ENCODE data around the gene SPATS2.
"Not testable (repeated sequence)": the region's sequence is repeated elsewhere in the genome, so short reads cannot be mapped to it uniquely, and the experiment has no call there.

SPATS2 gene

DNA sequence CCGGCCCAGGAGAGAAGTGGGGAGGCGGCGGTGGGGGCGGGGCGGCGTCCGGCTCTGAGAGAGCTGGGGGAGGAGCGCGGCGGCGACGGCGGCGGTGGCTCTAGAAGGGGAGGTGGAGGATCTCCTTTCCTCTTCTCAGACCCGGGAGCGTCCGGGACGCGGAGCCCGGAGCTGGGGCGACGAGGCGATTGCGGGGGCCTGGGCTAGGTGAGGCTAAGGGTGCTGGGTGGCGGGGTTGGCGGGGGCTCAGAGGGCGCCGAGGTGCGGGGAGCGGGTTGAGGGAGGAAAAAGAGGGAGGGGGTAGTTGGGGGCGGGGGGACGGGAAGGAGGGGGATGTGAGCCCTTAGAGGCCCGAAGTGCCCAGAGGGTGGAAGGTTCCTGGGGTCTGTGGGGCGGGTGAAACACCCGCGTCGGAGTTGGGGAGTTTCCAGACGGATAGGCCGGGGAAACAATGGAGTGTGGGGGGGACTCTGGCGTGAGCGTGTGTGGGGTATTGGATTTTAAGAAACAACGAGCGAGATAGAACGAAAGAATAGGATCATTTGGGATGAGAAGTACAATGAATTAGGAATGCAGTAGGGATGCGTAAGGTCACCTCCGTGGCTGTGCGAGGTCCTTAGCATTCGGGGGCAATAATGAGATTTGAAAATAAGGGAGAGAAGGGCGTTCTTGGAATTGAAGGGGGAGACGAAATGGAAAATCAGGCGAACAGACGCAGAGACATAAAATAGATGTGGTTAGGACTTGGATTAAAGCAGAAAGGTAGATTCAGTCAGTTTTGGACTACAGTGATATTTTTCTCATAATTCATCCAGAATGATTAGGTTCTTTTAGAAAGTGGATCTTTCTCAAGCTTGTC is at the start of gene SPATS2:
Gene SPATS2 (plus strand): TSS at position 82 of the 859 bp plus-strand sequence. CDS start 93,551 bp downstream, outside the sequence.
- no peak for DNase-seq

GRCh38 chr12:49320411-49321103 is 46.7 kb upstream of the SPATS2 start:
- not testable (repeated sequence) for DNase-seq

DNA sequence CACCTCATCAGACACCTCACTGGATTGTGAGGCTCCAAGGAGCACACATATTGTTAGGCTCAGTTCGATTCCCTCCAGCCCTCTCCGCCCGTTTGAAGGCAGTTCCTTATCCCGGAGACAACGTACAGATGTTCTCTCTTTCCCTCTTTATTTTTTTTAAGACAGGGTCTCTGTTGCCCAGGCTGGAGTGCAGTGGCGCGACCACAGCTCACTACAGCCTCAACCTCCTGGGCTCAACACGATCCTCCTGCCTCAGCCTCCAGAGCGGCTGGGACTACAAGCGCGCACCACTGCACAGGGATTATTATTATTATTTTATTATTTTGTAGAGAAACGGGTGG is 44.9 kb upstream of the SPATS2 start:
- peak; percentile 48 for DNase-seq

DNA sequence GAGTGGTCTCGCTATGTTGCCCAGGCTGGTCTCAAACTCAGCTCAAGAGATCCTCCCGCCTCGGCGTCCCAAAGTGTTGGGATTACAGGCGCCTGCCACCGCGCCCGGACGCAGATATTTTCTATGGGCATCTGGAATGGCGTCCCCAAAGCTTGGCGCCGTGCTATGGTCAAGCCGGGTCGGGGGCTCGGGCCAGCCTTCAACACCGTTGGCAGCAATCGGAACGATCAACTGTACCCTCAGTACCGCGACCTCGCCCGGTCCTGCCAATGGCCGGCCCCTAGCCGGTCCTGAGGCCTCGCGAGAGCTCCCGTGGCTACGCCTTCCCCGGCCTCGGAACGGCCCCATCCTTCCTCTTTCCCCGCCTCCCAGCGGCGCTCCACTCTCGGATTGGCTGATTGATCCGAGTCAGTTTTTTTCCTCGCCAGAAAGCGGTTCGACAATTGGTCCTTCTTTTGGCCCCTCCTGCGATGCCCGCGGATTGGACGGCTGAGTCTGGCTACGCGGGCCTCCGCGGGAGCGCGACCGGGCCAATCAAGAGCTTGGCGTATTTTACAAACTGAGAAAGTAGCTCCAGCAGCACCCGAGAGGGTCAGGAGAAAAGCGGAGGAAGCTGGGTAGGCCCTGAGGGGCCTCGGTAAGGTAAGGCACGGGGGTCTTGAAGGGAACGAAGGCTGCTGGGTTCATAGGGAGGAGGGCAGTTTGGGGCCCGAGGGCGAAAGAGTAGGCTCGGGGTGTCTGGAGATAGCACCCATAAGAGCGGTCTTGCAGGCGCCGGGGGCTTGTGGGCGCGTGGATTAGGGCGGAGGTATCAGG is 44.3 kb upstream of the SPATS2 start, which contains the start of gene TROAP:
Gene TROAP (plus strand): TSS at position 548 of the 816 bp plus-strand sequence. CDS start 354 bp downstream, outside the sequence.
- DNase-seq, result peak; percentile 100

DNA sequence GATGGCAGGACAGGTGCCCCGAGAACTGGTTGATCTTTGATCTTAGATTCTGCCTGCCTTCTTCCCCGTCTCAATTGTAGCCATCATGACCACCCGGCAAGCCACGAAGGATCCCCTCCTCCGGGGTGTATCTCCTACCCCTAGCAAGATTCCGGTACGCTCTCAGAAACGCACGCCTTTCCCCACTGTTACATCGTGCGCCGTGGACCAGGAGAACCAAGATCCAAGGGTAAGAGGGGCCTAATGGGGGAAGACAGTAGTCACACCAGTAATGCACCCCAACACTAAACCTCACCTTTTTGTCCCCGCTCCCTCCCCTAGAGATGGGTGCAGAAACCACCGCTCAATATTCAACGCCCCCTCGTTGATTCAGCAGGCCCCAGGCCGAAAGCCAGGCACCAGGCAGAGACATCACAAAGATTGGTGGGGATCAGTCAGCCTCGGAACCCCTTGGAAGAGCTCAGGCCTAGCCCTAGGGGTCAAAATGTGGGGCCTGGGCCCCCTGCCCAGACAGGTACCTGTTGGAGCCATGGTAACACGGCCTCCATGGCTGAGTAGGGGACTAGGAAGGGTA is 43.7 kb upstream of the SPATS2 start:
- DNase-seq, result no peak

DNA sequence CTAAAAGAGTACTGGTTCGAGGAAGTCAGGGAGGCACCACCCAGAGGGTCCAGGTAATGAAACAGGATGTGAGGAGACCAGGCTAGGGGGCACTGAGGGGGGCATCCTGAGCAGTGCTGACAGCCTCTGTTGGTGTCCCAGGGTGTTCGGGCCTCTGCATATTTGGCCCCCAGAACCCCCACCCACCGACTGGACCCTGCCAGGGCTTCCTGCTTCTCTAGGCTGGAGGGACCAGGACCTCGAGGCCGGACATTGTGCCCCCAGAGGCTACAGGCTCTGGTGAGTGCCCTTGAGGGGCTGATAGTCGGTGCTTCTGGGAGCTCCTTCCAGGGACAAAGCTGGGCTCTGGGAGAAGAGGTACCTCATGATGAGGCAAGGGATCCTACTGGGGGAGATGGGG is 41.7 kb upstream of the SPATS2 start:
- no peak for DNase-seq

GRCh38 chr12:49327368-49327767 is 39.9 kb upstream of the SPATS2 start:
- DNase-seq, result no peak

DNA sequence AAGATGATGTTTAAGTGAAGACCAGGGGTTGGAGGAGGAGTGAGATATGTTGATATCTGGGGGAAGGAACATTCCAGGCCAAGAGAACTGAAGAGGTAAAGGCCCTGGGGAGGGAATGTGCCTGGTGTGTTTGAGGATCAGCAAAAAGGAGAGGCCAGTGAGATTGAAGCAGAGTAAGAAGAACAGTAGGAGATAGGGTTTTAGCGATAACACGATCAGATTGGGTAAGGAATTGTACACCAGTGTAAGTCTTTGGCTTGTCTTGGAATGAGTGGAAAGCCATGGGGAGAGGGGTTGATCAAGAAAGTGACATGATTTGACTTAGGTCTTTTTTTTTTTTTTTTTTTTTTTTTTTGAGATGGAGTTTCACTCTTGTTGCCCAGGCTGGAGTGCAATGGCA is 39.4 kb upstream of the SPATS2 start:
- no peak for DNase-seq

GRCh38 chr12:49328816-49329215 is 38.4 kb upstream of the SPATS2 start:
- no peak for DNase-seq

DNA sequence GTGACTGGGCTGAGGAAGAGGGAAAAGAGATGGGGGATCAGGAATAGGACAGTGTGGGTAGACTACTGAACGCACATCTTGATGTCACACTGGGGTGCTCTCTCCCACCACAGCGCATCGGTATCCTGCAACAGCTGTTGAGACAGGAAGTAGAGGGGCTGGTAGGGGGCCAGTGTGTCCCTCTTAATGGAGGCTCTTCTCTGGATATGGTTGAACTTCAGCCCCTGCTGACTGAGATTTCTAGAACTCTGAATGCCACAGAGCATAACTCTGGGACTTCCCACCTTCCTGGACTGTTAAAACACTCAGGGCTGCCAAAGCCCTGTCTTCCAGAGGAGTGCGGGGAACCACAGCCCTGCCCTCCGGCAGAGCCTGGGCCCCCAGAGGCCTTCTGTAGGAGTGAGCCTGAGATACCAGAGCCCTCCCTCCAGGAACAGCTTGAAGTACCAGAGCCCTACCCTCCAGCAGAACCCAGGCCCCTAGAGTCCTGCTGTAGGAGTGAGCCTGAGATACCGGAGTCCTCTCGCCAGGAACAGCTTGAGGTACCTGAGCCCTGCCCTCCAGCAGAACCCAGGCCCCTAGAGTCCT is 37.1 kb upstream of the SPATS2 start:
- DNase-seq, result peak; percentile 51

- DNase-seq, result peak; percentile 47
Measured at GRCh38 chr12:49330631-49331379, 36.5 kb upstream of the SPATS2 start.

DNA sequence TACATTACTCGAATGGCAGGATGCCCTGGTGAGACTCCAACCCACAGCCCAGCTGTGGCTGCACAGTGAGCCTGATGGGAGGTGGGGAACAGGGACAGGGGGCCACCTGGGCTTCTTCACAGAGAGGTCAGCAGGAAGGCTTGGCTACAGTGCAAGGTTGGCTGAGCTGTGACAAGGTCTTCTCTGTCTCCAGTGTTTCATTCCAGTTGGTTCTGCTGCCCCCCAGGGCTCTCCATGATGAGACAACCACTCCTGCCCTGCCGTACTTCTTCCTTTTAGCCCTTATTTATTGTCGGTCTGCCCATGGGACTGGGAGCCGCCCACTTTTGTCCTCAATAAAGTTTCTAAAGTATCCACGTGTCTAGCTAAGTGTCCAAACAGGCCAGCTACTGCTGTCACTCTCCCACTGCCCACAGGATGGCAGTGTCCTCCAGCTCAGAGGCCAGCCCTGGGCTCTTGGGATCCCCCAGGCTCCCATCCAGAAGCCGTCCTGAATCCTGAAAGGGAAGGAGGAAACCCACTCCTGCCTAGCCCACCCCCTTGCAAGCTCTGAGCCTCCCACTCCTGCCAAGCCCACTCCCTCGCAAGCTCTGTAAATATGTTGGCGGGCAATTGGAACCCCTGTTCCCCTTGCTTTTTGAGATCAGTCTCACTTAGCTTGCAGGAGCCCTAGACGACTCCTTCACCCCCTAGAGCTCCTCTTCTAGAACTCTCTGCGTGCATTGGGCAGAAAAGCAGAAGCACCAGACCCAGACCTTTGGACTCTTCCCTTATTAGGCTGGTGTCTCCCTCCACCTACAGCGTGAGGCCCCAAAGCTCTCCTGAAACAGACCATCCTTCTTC is 35.7 kb upstream of the SPATS2 start:
- DNase-seq, result peak; percentile 92

- peak; percentile 52 for DNase-seq
Measured at GRCh38 chr12:49332441-49332861, 34.8 kb upstream of the SPATS2 start.

DNA sequence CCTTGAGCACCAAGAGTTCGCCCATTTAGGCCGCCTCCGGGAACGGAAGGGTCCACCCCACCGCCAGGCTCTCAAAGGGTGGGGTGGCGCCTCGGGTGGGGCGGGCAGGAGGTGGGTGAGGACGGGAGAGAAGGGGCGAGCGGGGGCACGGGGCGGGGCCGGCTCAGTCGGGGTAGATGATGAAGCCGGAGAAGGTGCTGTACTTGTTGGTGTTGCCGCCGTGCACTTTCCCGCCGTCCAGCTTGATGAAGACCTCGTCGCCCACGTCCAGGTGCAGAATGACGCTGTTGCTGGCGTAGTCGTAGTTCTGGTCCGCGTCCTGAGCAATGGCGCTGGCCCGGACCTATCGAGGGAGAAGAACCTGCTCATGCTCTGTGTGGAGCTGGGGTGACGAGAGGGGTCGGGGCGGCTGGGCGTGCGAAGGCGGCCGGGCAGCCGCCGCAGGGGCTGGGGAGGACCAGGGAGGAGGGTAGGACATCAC is 34.3 kb upstream of the SPATS2 start:
- DNase-seq, result no peak

DNA sequence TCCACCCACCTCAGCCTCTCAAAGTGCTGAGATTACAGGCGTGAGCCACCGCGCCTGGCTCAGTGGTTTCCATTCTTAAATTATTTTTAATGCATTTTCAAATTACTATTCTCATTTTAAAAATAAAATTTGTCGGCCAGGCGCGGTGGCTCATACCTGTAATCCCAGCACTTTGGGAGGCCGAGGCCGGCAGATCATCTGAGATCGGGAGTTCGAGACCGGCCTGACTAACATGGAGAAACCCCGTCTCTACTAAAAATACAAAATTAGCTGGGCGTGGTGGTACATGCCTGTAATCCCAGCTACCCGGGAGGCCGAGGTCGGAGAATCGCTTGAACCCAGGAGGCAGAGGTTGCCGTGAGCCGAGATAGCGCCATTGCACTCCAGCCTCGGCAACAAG is 33.5 kb upstream of the SPATS2 start:
- DNase-seq, result not testable (repeated sequence)

GRCh38 chr12:49334226-49334625 is 33.0 kb upstream of the SPATS2 start:
- no peak for DNase-seq

DNA sequence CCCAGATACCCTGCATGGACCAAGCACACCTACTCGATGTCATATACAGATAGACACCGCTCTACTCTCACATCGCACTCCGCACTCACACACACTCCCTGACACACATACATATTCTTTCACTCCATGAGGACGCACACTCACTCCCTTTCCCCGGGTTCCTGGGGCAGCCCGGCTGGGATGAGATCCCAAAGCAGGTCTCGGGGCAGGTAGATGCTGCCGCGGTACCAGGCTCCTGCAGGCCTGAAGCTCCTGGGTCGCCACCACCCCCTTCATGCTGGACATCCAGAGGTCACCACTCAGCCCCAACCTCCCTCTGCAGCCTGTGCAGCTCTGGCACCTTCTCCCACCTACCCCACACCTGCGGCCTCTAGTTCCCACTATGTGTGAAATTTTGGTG is 32.6 kb upstream of the SPATS2 start:
- no peak for DNase-seq

DNA sequence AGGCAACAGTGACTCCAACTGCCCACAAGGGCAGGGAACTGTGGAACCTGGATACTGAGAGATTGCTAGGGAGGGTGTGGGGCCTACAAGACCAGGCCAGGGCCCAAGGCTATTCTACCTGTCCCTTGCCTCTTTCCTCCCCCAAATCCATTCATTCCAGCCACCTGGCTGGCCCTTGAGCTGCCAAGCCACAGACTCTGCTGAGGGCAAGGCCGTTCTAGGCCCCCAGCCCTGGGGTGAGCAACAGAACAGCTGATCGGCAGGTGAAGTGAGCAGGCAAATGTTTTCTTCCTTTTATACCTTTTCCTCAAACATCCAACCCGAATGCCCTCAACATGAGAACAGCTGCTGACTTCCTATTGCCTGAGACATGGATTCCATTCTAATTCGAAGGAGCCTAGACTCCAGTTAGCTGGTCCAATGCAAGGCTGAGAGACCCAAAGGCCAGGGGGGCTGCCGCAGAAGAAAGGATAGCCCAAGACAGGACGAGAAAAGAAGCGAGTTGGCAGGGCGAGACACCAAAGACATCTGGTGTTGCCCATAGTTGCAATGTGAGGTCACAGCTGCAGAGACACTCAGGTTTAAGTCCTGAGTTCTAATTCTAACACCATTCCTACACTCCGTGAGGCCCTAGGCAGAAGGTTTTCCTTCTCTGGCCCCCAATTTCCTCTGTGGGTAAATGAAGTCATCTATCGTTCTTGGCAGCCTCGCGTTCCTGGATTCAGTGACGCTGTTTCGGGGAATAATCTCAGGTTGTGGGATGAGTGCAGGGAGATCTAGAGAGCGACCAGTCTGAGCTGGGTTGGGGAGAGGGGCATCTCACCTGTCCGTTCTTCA is 31.9 kb upstream of the SPATS2 start:
- peak; percentile 56 for DNase-seq

DNA sequence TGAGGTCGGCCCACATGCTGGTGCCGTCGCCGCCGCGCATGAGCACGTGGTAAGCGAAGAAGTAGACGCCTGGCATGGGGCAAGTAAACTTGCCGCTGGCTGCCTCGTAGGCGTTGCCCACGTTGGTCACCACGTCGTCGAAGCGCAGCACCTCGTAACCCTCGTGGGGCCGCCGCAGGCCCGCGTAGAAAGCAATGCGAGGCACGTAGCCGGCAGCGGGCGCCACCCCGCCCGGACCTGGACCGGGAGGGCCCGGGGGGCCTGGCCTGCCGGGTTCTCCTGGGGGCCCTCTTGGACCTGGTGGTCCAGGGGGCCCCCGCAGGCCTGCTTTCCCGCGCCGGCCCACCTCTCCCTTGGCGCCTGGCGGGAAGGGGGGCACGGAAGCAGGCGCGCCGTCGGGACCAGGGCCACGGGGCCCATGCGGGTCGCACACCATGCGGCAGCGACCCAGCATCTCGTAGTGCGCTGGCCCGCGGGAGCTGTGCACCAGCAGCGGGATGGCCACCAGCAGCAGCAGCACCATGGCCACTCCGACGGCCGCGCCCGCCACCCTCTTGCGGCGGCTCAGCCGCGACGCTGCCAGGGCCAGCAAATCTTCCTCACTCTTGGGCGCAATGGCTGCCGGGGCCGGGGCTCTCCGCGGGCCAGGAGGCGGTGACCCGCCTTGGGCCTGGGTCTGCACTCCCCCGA is 31.2 kb upstream of the SPATS2 start:
- DNase-seq, result no peak
